ENCODE data around the gene LEFTY2. TPM values are rescaled to one million over a fixed set of nuclear protein-coding genes. Genes with fewer than 3 reads are reported as not detected.

LEFTY2 gene
- total and polyA plus RNA-seq, 9 of the 15 experiments (the other 6 are each of a cell fraction or from before 2014, with no cell fraction given), result 0.04 to 0.14 TPM; not detected in 7

GRCh38 chr1:225928186-225929175 is 12.5 kb downstream of the LEFTY2 start (continued):
- peak; percentile 57; the same call in 1 of the 2 replicates for TF ChIP-seq ZNF407 (IDR thresholded peaks at IDR 0.05; ENCODE audit: low read depth)
- TF ChIP-seq SMAD1 (IDR thresholded peaks at IDR 0.05; ENCODE audit: low read depth, low read length, partially characterized antibody), result no peak
- no peak for TF ChIP-seq SFPQ (IDR thresholded peaks at IDR 0.05; ENCODE audit: low read depth, low read length)
- peak; percentile 86 for TF ChIP-seq SMARCB1 (IDR thresholded peaks at IDR 0.05; ENCODE audit: insufficient read length, low read depth)
- TF ChIP-seq NCOA2 (IDR thresholded peaks at IDR 0.05; ENCODE audit: partially characterized antibody in 2 of 2), result peak in 1 of 2 experiments; percentile 86
- TF ChIP-seq ZNF212 (CRISPR knock-in tag; IDR thresholded peaks at IDR 0.05), result no peak
- TF ChIP-seq HDAC3 (IDR thresholded peaks at IDR 0.05; ENCODE audit: borderline replicate concordance, partially characterized antibody), result peak; percentile 98
- no peak for TF ChIP-seq HNRNPH1 (optimal IDR thresholded peaks at IDR 0.05; ENCODE audit: low read depth, low read length)
- no peak for TF ChIP-seq PCBP1 (IDR thresholded peaks at IDR 0.05; ENCODE audit: low read depth, low read length, poor library complexity, severe bottlenecking)
- peak; percentile 74 for TF ChIP-seq FOSL1 (tag; conservative IDR thresholded peaks at IDR 0.05)
- TF ChIP-seq ZNF785 (CRISPR knock-in tag; IDR thresholded peaks at IDR 0.05), result no peak
- no peak; the same call in 1 of the 2 replicates for TF ChIP-seq ZC3H8 (IDR thresholded peaks at IDR 0.05)
- TF ChIP-seq NELFE (IDR thresholded peaks at IDR 0.05; ENCODE audit: insufficient read depth, insufficient read length), result no peak
